ENCODE data around the gene AFMID. TPM values are rescaled to one million over a fixed set of nuclear protein-coding genes. Genes with fewer than 3 reads are reported as not detected.

The AFMID gene
- total RNA-seq, 1 donor from 2014 or later: 27.7 TPM

DNA sequence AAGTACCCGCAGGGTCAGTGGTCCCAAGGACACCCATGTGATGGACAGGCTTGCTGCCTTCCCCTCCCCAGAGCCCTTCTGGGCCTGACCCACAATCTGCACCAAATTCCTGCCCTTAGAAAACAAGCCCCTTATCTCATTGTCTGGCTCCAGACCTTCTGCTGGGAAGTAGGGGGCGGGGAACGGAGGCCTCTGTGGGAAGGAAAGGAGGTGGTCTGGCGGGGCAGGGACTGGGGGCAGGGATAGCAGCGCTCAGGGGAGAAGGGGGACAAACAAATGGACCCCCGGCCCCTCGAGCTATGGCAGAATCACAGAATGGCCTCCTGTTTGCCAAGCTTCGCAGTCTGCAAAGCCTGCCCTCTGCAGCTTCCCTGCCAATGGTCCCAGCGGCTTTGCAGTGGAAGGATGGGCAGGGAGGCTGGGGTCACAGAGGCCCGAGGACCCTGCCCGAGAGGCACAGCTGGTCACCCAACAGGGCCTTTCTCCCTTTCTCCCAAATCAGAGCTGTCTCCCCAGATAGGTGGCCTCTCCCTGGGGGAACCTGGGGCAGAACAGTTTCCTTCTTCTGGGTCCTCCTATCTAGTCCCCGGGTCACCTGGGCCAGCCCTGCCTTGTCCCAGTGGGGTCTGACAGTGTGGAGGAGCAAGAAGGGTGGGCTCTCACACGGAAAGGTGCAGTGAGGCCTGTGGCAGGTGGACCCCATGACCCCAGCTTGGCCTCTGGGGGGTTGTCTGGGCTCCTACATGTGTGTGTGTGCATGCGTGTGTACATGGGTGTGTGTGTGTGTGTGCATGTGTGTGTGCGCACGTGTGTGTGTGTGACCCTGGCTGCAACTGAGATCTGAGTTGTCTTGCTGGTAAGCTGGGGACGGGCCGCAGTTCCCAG, 69.8 kb downstream of the AFMID start:
- Mint-ChIP-seq H3K27me3 (ENCODE audit: insufficient read depth) (no peaks in the 10 kb centered on the region), H3K4me1 (ENCODE audit: low read depth) (peaks cover 74% of the 10 kb centered on the region), H3K9me3 (no peaks in the 10 kb centered on the region), H3K36me3 (ENCODE audit: low read depth) (peaks cover 2% of the 10 kb centered on the region), H3K4me3 (peak overlapping the region; percentile 80), H3K27ac (peak overlapping the region; percentile 95)
- DNase-seq (ENCODE audit: low spot score): no peak
- intact Hi-C loops (cut with micrococcal nuclease): loop anchor here (5.0 kb wide), 1 partner anchor 750 kb away; the partner anchor contains the start of gene CANT1

Other genes starting within 250 kb of the AFMID start
- 15.5 and 19.6 TPM in 2 replicates for gene TNRC6C, start 228.7 kb upstream of the AFMID start, total RNA-seq
- gene TMC6, start 58.6 kb upstream of the AFMID start, total RNA-seq: 265 and 268 TPM in 2 replicates
- gene TMC8, start 56.6 kb upstream of the AFMID start, total RNA-seq: 234 and 239 TPM in 2 replicates
- gene C17orf99, start 41.0 kb upstream of the AFMID start, total RNA-seq: not detected in 2 replicates
- 131 and 133 TPM in 2 replicates for gene SYNGR2, start 18.8 kb upstream of the AFMID start, total RNA-seq
- 65.8 and 66.8 TPM in 2 replicates for gene TK1, start 310 bp upstream of the AFMID start, total RNA-seq
- gene BIRC5, start 26.9 kb downstream of the AFMID start, total RNA-seq: 39.4 and 39.6 TPM in 2 replicates
- gene TMEM235, start 44.3 kb downstream of the AFMID start, total RNA-seq: not detected in 2 replicates
- gene SOCS3, start 172.7 kb downstream of the AFMID start, total RNA-seq: 75.4 and 76.3 TPM in 2 replicates
- gene PGS1, start 191.3 kb downstream of the AFMID start, total RNA-seq: 71.9 and 73.5 TPM in 2 replicates

Data from activated T-helper 1 cell treated with anti-CD3 and anti-CD28 coated beads, Interleukin-12 subunit alpha, Interleukin-12 subunit beta, Interleukin-2, Interleukin-4 antibody, amounts not matched to agents 30 ng/mL and 10 ng/mL and 1 ng/mL, durations not matched to agents 14 hours and 24 hours and 36 hours (primary cell).